ENCODE data around the gene AGMAT. TPM values are rescaled to one million over a fixed set of nuclear protein-coding genes. Genes with fewer than 3 reads are reported as not detected.
A peak's percentile ranks its signal among the peaks of the same experiment; 100 is the strongest.

The AGMAT gene
- total and polyA plus RNA-seq, 9 of the 15 experiments (the other 6 are each of a cell fraction or from before 2014, with no cell fraction given) = not detected

- peak; percentile 23; the same call in 1 of the 2 replicates for TF ChIP-seq SMAD4 (CRISPR knock-in tag; conservative IDR thresholded peaks at IDR 0.05)
- no peak for TF ChIP-seq FOXM1 (IDR thresholded peaks at IDR 0.05; ENCODE audit: low read depth)
- no peak for TF ChIP-seq FOXM1 (CRISPR knock-in tag; IDR thresholded peaks at IDR 0.05; ENCODE audit: low read depth)
- TF ChIP-seq BHLHE40 (IDR thresholded peaks at IDR 0.05; ENCODE audit: low read length) = 0 out of 2 replicates have a peak, but pooled peaks have one; percentile 15
- TF ChIP-seq BRD9 (IDR thresholded peaks at IDR 0.05; ENCODE audit: low read depth, partially characterized antibody) = no peak
- no peak for TF ChIP-seq CHD1 (IDR thresholded peaks at IDR 0.05; ENCODE audit: low read length)
- peak; percentile 15; the same call in 1 of the 2 replicates for TF ChIP-seq NBN (IDR thresholded peaks at IDR 0.05; ENCODE audit: low read depth)
- no peak; the same call in 1 of the 2 replicates for TF ChIP-seq SMARCE1 (IDR thresholded peaks at IDR 0.05)
- TF ChIP-seq SNRNP70 (optimal IDR thresholded peaks at IDR 0.05; ENCODE audit: low read depth, low read length) = no peak
- no peak for TF ChIP-seq SETDB1 (IDR thresholded peaks at IDR 0.05; ENCODE audit: low read length)
- TF ChIP-seq ETV1 (tag; conservative IDR thresholded peaks at IDR 0.05; ENCODE audit: low read depth) = peak; percentile 49; the same call in 1 of the 2 replicates
- no peak for TF ChIP-seq ZNF696 (CRISPR knock-in tag; conservative IDR thresholded peaks at IDR 0.05)
- TF ChIP-seq SOX6 (IDR thresholded peaks at IDR 0.05) = 0 out of 2 replicates have a peak, but pooled peaks have one; percentile 15
- no peak for TF ChIP-seq ZZZ3 (IDR thresholded peaks at IDR 0.05)
- TF ChIP-seq HOXB6 (CRISPR knock-in tag; IDR thresholded peaks at IDR 0.05; ENCODE audit: borderline replicate concordance) = no peak
- TF ChIP-seq NFRKB (IDR thresholded peaks at IDR 0.05; ENCODE audit: low read depth) = no peak
- TF ChIP-seq HDAC8 (tag; IDR thresholded peaks at IDR 0.05) = no peak
- no peak for TF ChIP-seq ZNF668 (CRISPR knock-in tag; IDR thresholded peaks at IDR 0.05)
- no peak for TF ChIP-seq ZBTB40 (IDR thresholded peaks at IDR 0.05)
- TF ChIP-seq ZBTB40 (CRISPR knock-in tag; IDR thresholded peaks at IDR 0.05) = no peak
- no peak for TF ChIP-seq XRCC3 (IDR thresholded peaks at IDR 0.05)
- TF ChIP-seq CHAMP1 (IDR thresholded peaks at IDR 0.05) = no peak
Observed at GRCh38 chr1:15524021-15524282, 60.9 kb downstream of the AGMAT start, which contains the start of gene CASP9 (continued).

All from K562 (cell line).